ENCODE measurements around the gene KCNQ4.

Gene KCNQ4

GRCh38 chr1:40783001-40783905 lies at the start of gene KCNQ4:
KCNQ4 (plus strand) TSS chr1:40783787; CDS start chr1:40784094, 307 bp downstream.
- no peak for DNase-seq

GRCh38 chr1:40734882-40735628 lies 48.5 kb upstream of the KCNQ4 start:
- no peak for DNase-seq

GRCh38 chr1:40736085-40736531 lies 47.5 kb upstream of the KCNQ4 start:
- no peak for DNase-seq

- no peak for DNase-seq
Measured at GRCh38 chr1:40738831-40739230, 44.8 kb upstream of the KCNQ4 start.

- no peak for DNase-seq
Measured at GRCh38 chr1:40739455-40740008, 44.1 kb upstream of the KCNQ4 start.

- DNase-seq: no peak
Measured at GRCh38 chr1:40740039-40740996, 43.3 kb upstream of the KCNQ4 start.

GRCh38 chr1:40740997-40741736 lies 42.4 kb upstream of the KCNQ4 start:
- DNase-seq: no peak

- no peak for DNase-seq
Measured at GRCh38 chr1:40742363-40743061, 41.1 kb upstream of the KCNQ4 start.

GRCh38 chr1:40743452-40743851 lies 40.1 kb upstream of the KCNQ4 start:
- no peak for DNase-seq

GRCh38 chr1:40743860-40744259 lies 39.7 kb upstream of the KCNQ4 start:
- no peak for DNase-seq

- no peak for DNase-seq
Measured at GRCh38 chr1:40745176-40745575, 38.4 kb upstream of the KCNQ4 start.

GRCh38 chr1:40746344-40747090 lies 37.1 kb upstream of the KCNQ4 start:
- no peak for DNase-seq

- DNase-seq: no peak
Measured at GRCh38 chr1:40748841-40749718, 34.5 kb upstream of the KCNQ4 start.

GRCh38 chr1:40749817-40750216 lies 33.8 kb upstream of the KCNQ4 start:
- DNase-seq: no peak

GRCh38 chr1:40750451-40750908 lies 33.1 kb upstream of the KCNQ4 start:
- DNase-seq: no peak

GRCh38 chr1:40751802-40752201 lies 31.8 kb upstream of the KCNQ4 start:
- no peak for DNase-seq

- DNase-seq: no peak
Measured at GRCh38 chr1:40753142-40753882, 30.3 kb upstream of the KCNQ4 start.

- DNase-seq: no peak
Measured at GRCh38 chr1:40754201-40754600, 29.4 kb upstream of the KCNQ4 start.

Measured in NCI-H524 treated with DMSO at 0.1 percent for 48 hours (cell line).